K562 (cell line): Measurements from ENCODE around the gene DPP8. TPM values are rescaled to one million over a fixed set of nuclear protein-coding genes. Genes with fewer than 3 reads are reported as not detected.

Experiments used
- ATAC-seq: fragments of 200-7000 bp; cut with Tn5 transposase; 3 replicates; pipeline ENCODE4 v1.9.1; 2020; ENCODE audit warnings: moderate library complexity
- BruUV-seq: library from RNA; stranded (reverse); fragments of 400-500 nt; replicated peaks from 2 replicates; lab custom pipeline; 2021; lab: Mats Ljungman, UMichigan
- CTCF ChIA-PET: fragments of 300-600 bp; formaldehyde crosslinking; extraction: SDS; loops from one replicate; lab custom pipeline; 2021; ENCODE audit warnings: low intra/inter-chr PET ratio; lab: Yijun Ruan, JAX
- POLR2A ChIA-PET: fragments of 300-600, 350-650 bp; sonication (Branson Sonifier 250); formaldehyde crosslinking; extraction: SDS; loops from one replicate; lab custom pipeline; 2021; ENCODE audit warnings: antibody characterized with exemption, inconsistent platforms; lab: Yijun Ruan, JAX
- DNase-seq, 4 experiments: peaks; one replicate each; pipeline versions ENCODE4 v3.0.0 to v3.0.0-alpha.2; 2011 to 2018; ENCODE audit warnings: low spot score in 3 of 4, mixed read lengths in 3 of 4; ENCODE audit errors: extremely low read depth in 1 of 4
- FAIRE-seq: peaks from 2 replicates; lab custom pipeline; 2011; peaks lifted over from hg19 to GRCh38; lab: Jason Lieb, UNC
- H2AFZ ChIP-seq: 2 replicates; pipeline ENCODE4 v1.6.0; 2011; ENCODE audit warnings: low read depth, low read length, control low read depth, inconsistent platforms
- H3K27ac ChIP-seq: fragments of 200-600 bp; 3 replicates; pipeline ENCODE4 v1.8.0; 2011; ENCODE audit warnings: low read depth, mild to moderate bottlenecking, control low read depth, inconsistent platforms, low read length, moderate library complexity, mixed read lengths; ENCODE audit errors: extremely low read depth
- H3K27me3 ChIP-seq, 2 experiments: fragments of 300-600 bp in 1 of 2; 2 replicates in 1 of 2; 3 replicates in 1 of 2; pipeline versions ENCODE4 v1.6.0 to v1.8.0; 2011; ENCODE audit warnings: inconsistent platforms in 2 of 2, low read length in 2 of 2, mild to moderate bottlenecking in 1 of 2, mixed read lengths in 1 of 2, moderate library complexity in 1 of 2; ENCODE audit not compliant: control insufficient read depth in 2 of 2, insufficient read depth in 2 of 2
- H3K36me3 ChIP-seq: fragments of 300-600 bp; 3 replicates; pipeline ENCODE4 v1.8.0; 2011; ENCODE audit warnings: mild to moderate bottlenecking, low read length, inconsistent platforms; ENCODE audit not compliant: control insufficient read depth, insufficient read depth
- H3K4me1 ChIP-seq, 2 experiments: fragments of 200-600 bp in 1 of 2; replicated peaks in 1 of 2; 2 replicates in 1 of 2; 3 replicates in 1 of 2; pipeline versions ENCODE4 v1.5.1 to v1.8.0; 2011; ENCODE audit warnings: inconsistent platforms in 2 of 2, low read length in 2 of 2, mild to moderate bottlenecking in 1 of 2, mixed read lengths in 1 of 2, moderate library complexity in 1 of 2; ENCODE audit not compliant: control insufficient read depth in 2 of 2, insufficient read depth in 2 of 2
- H3K4me2 ChIP-seq: 2 replicates; pipeline ENCODE4 v1.6.1; 2011; ENCODE audit warnings: low read length, control low read depth, inconsistent platforms, mixed read lengths; ENCODE audit not compliant: insufficient read depth
- H3K4me3 ChIP-seq: fragments of 200-600 bp; sonication (generic), shearing (Covaris generic); 2 replicates; pipeline ENCODE4 v1.5.1; 2016; ENCODE audit warnings: control low read depth, inconsistent platforms
- H3K79me2 ChIP-seq: fragments of 200-600 bp; 3 replicates; pipeline ENCODE4 v1.8.0; 2011; ENCODE audit warnings: low read length, inconsistent platforms; ENCODE audit not compliant: control insufficient read depth, insufficient read depth
- H3K9ac ChIP-seq, 2 experiments: 2 replicates each; pipeline versions ENCODE4 v1.6.0 to v1.6.1; 2011; ENCODE audit warnings: low read depth in 2 of 2, low read length in 2 of 2, control low read depth in 1 of 2, inconsistent platforms in 1 of 2, mild to moderate bottlenecking in 1 of 2, mixed read lengths in 1 of 2; ENCODE audit not compliant: insufficient read depth in 1 of 2
- H3K9me1 ChIP-seq: one replicate; pipeline ENCODE4 v1.6.0; 2011; ENCODE audit warnings: inconsistent platforms, mild to moderate bottlenecking, low read length, moderate library complexity; ENCODE audit not compliant: control insufficient read depth, insufficient read depth
- H3K9me3 ChIP-seq: replicated peaks from 2 replicates; pipeline ENCODE4 v1.5.1; 2011; ENCODE audit warnings: low read depth, low read length, inconsistent platforms; ENCODE audit not compliant: control insufficient read depth, insufficient read depth
- H4K20me1 ChIP-seq: replicated peaks from 2 replicates; pipeline ENCODE4 v1.6.1; 2011; ENCODE audit warnings: low read length, inconsistent platforms, mixed read lengths; ENCODE audit not compliant: control insufficient read depth, insufficient read depth
- ARID1B ChIP-seq: fragments of 450-650 bp; IDR thresholded peaks from 2 replicates; pipeline ENCODE4 v1.6.1; 2016; ENCODE audit warnings: antibody characterized with exemption, mild to moderate bottlenecking, inconsistent platforms
- CHD1 ChIP-seq: fragments of 200-600 bp; sonication (generic); IDR thresholded peaks from one replicate; pipeline ENCODE4 v1.6.1; 2012; ENCODE audit warnings: mild to moderate bottlenecking, moderate library complexity, low read length, inconsistent platforms
- HIVEP1 ChIP-seq: fragments of 250-450 bp; sonication (Bioruptor Pico); IDR thresholded peaks from 2 replicates; pipeline ENCODE4 v1.4.0; 2020; ENCODE audit warnings: mild to moderate bottlenecking
- HNRNPLL ChIP-seq: fragments of 200-400 bp; formaldehyde crosslinking; IDR thresholded peaks from 2 replicates; pipeline ENCODE4 v1.6.1; 2017; ENCODE audit warnings: low read length, low read depth, mild to moderate bottlenecking; ENCODE audit not compliant: poor library complexity, severe bottlenecking
- KDM1A ChIP-seq, 2 experiments: fragments of 450-650 bp; IDR thresholded peaks; 2 replicates each; pipeline ENCODE4 v1.6.1; 2016; ENCODE audit warnings: mild to moderate bottlenecking in 2 of 2
- MEIS2 ChIP-seq: fragments of 450-650 bp; IDR thresholded peaks from 2 replicates; pipeline ENCODE4 v1.6.1; 2014; ENCODE audit warnings: mild to moderate bottlenecking; ENCODE audit not compliant: partially characterized antibody
- NFATC3 ChIP-seq: fragments of 450-650 bp; IDR thresholded peaks from 2 replicates; pipeline ENCODE4 v1.6.1; 2017; ENCODE audit warnings: mild to moderate bottlenecking
- NFIC ChIP-seq: fragments of 450-650 bp; IDR thresholded peaks from 2 replicates; pipeline ENCODE4 v1.6.1; 2017; ENCODE audit warnings: mild to moderate bottlenecking, inconsistent platforms
- NR2C1 ChIP-seq, 2 experiments: fragments of 450-650 bp; IDR thresholded peaks; 2 replicates each; pipeline ENCODE4 v1.6.1; 2017; ENCODE audit warnings: mild to moderate bottlenecking in 2 of 2, antibody characterized with exemption in 1 of 2, inconsistent platforms in 1 of 2, missing compliant biosample characterization in 1 of 2, missing genetic modification characterization in 1 of 2
- POLR2AphosphoS5 ChIP-seq: IDR thresholded peaks from 2 replicates; pipeline ENCODE4 v1.6.1; 2011; ENCODE audit warnings: mild to moderate bottlenecking, low read depth, low read length, moderate library complexity; ENCODE audit not compliant: control insufficient read depth, insufficient read depth
- PYGO2 ChIP-seq: fragments of 450-650 bp; IDR thresholded peaks from 2 replicates; pipeline ENCODE4 v1.6.1; 2016; ENCODE audit warnings: mild to moderate bottlenecking, missing genetic modification characterization, moderate library complexity, missing compliant biosample characterization
- RBBP5 ChIP-seq: fragments of 200-600 bp; sonication (generic); IDR thresholded peaks from 2 replicates; pipeline ENCODE4 v1.6.1; 2012; ENCODE audit warnings: borderline replicate concordance, mild to moderate bottlenecking, low read length, control low read depth, inconsistent platforms; ENCODE audit not compliant: insufficient read depth, poor library complexity, severe bottlenecking
- SMARCA4 ChIP-seq: fragments of 450-650 bp; IDR thresholded peaks from 2 replicates; pipeline ENCODE4 v1.6.1; 2016
- SMC3 ChIP-seq: conservative IDR thresholded peaks from 2 replicates; pipeline ENCODE4 v1.6.1; 2011; ENCODE audit warnings: low read depth, low read length, improper control_type of control experiment; ENCODE audit not compliant: insufficient read depth
- STAT5B ChIP-seq: fragments of 250-450 bp; sonication (Bioruptor Pico); IDR thresholded peaks from 2 replicates; pipeline ENCODE4 v1.8.0; 2021; ENCODE audit warnings: mild to moderate bottlenecking, inconsistent platforms
- TSC22D4 ChIP-seq: fragments of 450-650 bp; IDR thresholded peaks from 2 replicates; pipeline ENCODE4 v1.6.1; 2016; ENCODE audit warnings: missing genetic modification characterization, missing biosample characterization, control low read depth
- ZNF239 ChIP-seq: fragments of 250-450 bp; sonication (Bioruptor Pico); IDR thresholded peaks from 2 replicates; pipeline ENCODE4 v1.4.0; 2020; ENCODE audit warnings: mild to moderate bottlenecking
- ZNF639 ChIP-seq, 2 experiments: fragments of 200-800 bp in 1 of 2; sonication (Bioruptor generic) in 1 of 2; sonication (generic) in 1 of 2; formaldehyde crosslinking in 1 of 2; IDR thresholded peaks in 1 of 2; conservative IDR thresholded peaks in 1 of 2; 2 replicates each; pipeline versions ENCODE4 v1.5.0 to v1.6.1; 2016 to 2020; ENCODE audit warnings: missing compliant biosample characterization in 1 of 2, missing genetic modification characterization in 1 of 2, missing genetic modification reagents in 1 of 2
- ZNF785 ChIP-seq: fragments of 250-450 bp; sonication (Bioruptor Pico); IDR thresholded peaks from 2 replicates; pipeline ENCODE4 v1.4.0; 2020; ENCODE audit warnings: mild to moderate bottlenecking
- WGBS: fragments of 100-300 bp; shearing (Covaris generic); methylation state at CpG from one replicate; pipeline ENCODE4 v1.1.6; 2016; ENCODE audit warnings: low coverage, mixed read lengths; ENCODE audit not compliant: insufficient coverage; ENCODE audit errors: missing lambda C conversion rate; 5-methylcytosine and 5-hydroxymethylcytosine counted together
- in situ Hi-C: fragments of 300-500 bp; cut with MboI; formaldehyde crosslinking; loops from 4 replicates; pipeline ENCODE4 v1.15.0; 2018; ENCODE audit warnings: inconsistent platforms, mixed read lengths
- intact Hi-C: fragments of 100-400 bp; cut with micrococcal nuclease; formaldehyde crosslinking; loops from 2 replicates; pipeline ENCODE4 v1.14.2; 2022
- polyA plus RNA-seq, 8 experiments: library from polyadenylated mRNA; depleted of rRNA in 4 of 8; stranded (reverse) in 5 of 8; unstranded in 3 of 8; fragments of >200 nt; fragmentation: Nextera tagmentation in 2 of 8; fragmentation: Illumina TruSeq in 1 of 8; extraction: Ambion mirVana in 2 of 8; extraction: Trizol in 1 of 8; gene quantifications; 2 replicates each; pipeline versions ENCODE4 v1.2.1 to v1.2.3, GENCODE V29; 2011 to 2014; ENCODE audit warnings: inconsistent platforms in 1 of 8, missing spikeins in 1 of 8
- total RNA-seq, 7 experiments: library from RNA; depleted of rRNA in 6 of 7; stranded (reverse); fragments of >200 nt in 6 of 7; fragmentation: Illumina TruSeq in 2 of 7; extraction: Trizol in 2 of 7; gene quantifications; 2 replicates each; pipeline versions ENCODE4 v1.2.1 to v1.2.3, GENCODE V29; 2011 to 2021; ENCODE audit warnings: low replicate concordance in 1 of 7
- TF ChIP-seq, protein P1 (sequence below): fragments of 250-450 bp; sonication (Bioruptor Pico); IDR thresholded peaks from 2 replicates; pipeline ENCODE4 v1.4.0; 2020; ENCODE audit warnings: mild to moderate bottlenecking, moderate library complexity, borderline replicate concordance

Gene DPP8
- total and polyA plus RNA-seq, 9 of the 15 experiments (the other 6 are each of a cell fraction or from before 2014, with no cell fraction given): 5.5 to 36.7 (median 20.7) TPM

DNA sequence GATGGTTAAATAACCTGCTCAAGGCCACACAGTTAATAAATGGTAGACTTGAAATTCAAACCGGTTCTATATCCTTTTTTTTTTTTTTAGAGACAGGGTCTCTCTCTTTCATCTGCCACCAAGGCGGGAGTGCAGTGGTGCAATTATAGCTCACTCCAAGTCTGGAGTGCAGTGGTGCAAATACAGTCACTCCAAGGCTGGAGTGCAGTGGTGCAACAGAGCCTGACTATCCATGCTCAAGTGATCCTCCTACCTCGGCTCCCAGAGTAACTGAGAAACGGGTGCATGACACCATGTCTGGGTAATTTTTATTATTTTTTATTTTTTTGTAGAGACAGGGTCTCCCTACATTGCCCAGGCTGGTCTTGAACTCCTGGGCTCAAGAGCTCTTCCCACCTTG lies 23.4 kb downstream of the DPP8 start:
- in situ Hi-C loops: no loop called here
- DNase-seq: no peak
- H3K36me3 ChIP-seq: peaks cover 71% of the 10 kb centered on the region
- 85% methylated on average over 3 of the region's 4 CpGs for WGBS
- no peak overlapping the region for H2AFZ ChIP-seq
- POLR2A ChIA-PET: interaction anchor here (1.3 kb wide), 1 partner anchor 16 kb away, joined by 3 read pairs; no protein-coding TSS in a partner anchor
- no peaks in the 10 kb centered on the region for H3K4me1 ChIP-seq
- no peaks in the 10 kb centered on the region for H3K9me1 ChIP-seq
- H4K20me1 ChIP-seq: no peaks in the 10 kb centered on the region
- intact Hi-C loops: no loop called here
- H3K4me2 ChIP-seq: no peak overlapping the region
- no peak overlapping the region for H3K4me3 ChIP-seq
- H3K9me3 ChIP-seq: no peaks in the 10 kb centered on the region
- H3K27ac ChIP-seq: no peak overlapping the region
- BruUV-seq: no TSS peak
- H3K79me2 ChIP-seq: no peaks in the 10 kb centered on the region
- no peak for FAIRE-seq
- CTCF ChIA-PET: no interaction called here
- no peak for ATAC-seq
- H3K27me3 ChIP-seq: no peaks in the 10 kb centered on the region
- TF ChIP-seq NFIC: no peak
- no peak for TF ChIP-seq PYGO2
- TF ChIP-seq CHD1: no peak
- no peak for TF ChIP-seq STAT5B (CRISPR knock-in tag)
- no peak for TF ChIP-seq NFATC3
- TF ChIP-seq ZNF785 (CRISPR knock-in tag): no peak
- TF ChIP-seq MEIS2: no peak
- no peak for TF ChIP-seq KDM1A (IDR thresholded peaks at IDR 0.05)
- no peak for TF ChIP-seq POLR2AphosphoS5
- TF ChIP-seq RBBP5: no peak
- TF ChIP-seq, protein P1, sequence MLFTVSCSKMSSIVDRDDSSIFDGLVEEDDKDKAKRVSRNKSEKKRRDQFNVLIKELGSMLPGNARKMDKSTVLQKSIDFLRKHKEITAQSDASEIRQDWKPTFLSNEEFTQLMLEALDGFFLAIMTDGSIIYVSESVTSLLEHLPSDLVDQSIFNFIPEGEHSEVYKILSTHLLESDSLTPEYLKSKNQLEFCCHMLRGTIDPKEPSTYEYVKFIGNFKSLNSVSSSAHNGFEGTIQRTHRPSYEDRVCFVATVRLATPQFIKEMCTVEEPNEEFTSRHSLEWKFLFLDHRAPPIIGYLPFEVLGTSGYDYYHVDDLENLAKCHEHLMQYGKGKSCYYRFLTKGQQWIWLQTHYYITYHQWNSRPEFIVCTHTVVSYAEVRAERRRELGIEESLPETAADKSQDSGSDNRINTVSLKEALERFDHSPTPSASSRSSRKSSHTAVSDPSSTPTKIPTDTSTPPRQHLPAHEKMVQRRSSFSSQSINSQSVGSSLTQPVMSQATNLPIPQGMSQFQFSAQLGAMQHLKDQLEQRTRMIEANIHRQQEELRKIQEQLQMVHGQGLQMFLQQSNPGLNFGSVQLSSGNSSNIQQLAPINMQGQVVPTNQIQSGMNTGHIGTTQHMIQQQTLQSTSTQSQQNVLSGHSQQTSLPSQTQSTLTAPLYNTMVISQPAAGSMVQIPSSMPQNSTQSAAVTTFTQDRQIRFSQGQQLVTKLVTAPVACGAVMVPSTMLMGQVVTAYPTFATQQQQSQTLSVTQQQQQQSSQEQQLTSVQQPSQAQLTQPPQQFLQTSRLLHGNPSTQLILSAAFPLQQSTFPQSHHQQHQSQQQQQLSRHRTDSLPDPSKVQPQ: no peak
- no peak for TF ChIP-seq ZNF639 (CRISPR knock-in tag; conservative IDR thresholded peaks at IDR 0.05 in 1 of 2, IDR thresholded peaks at IDR 0.05 in 1 of 2)
- no peak for TF ChIP-seq SMARCA4
- TF ChIP-seq ZNF239: no peak
- no peak for TF ChIP-seq ARID1B
- TF ChIP-seq NR2C1 (IDR thresholded peaks at IDR 0.05): no peak
- TF ChIP-seq NR2C1 (tag; IDR thresholded peaks at IDR 0.05): no peak
- TF ChIP-seq SMC3: no peak
- no peak for TF ChIP-seq HNRNPLL
- no peak for TF ChIP-seq HIVEP1 (CRISPR knock-in tag)
- no peak for TF ChIP-seq TSC22D4 (tag)
- H3K9ac ChIP-seq: no peak overlapping the region
